NCI-H2171 treated with DMSO at 0.1 percent for 48 hours (cell line): Measurements from ENCODE around the gene PRRT1B.

ENCODE experiments used
- DNase-seq: peaks from one replicate; lab custom pipeline; 2025; lab: John Stamatoyannopoulos, UW

Gene PRRT1B

GRCh38 chr9:131580358-131580757 lies 35.0 kb downstream of the PRRT1B start:
- no peak for DNase-seq

GRCh38 chr9:131582056-131582455 lies 36.7 kb downstream of the PRRT1B start:
- DNase-seq = no peak

GRCh38 chr9:131582466-131583336 lies 37.4 kb downstream of the PRRT1B start:
- no peak for DNase-seq

- no peak for DNase-seq
Observed at GRCh38 chr9:131583337-131583645, 38.0 kb downstream of the PRRT1B start.

GRCh38 chr9:131583836-131584555 lies 38.7 kb downstream of the PRRT1B start:
- no peak for DNase-seq

- no peak for DNase-seq
Observed at GRCh38 chr9:131584858-131585257, 39.5 kb downstream of the PRRT1B start.

- DNase-seq = no peak
Observed at GRCh38 chr9:131585375-131585774, 40.1 kb downstream of the PRRT1B start.

GRCh38 chr9:131587331-131587730 lies 42.0 kb downstream of the PRRT1B start:
- DNase-seq = no peak

- no peak for DNase-seq
Observed at GRCh38 chr9:131587906-131588305, 42.6 kb downstream of the PRRT1B start.

- no peak for DNase-seq
Observed at GRCh38 chr9:131588396-131588795, 43.1 kb downstream of the PRRT1B start.

- DNase-seq = no peak
Observed at GRCh38 chr9:131589124-131589711, 43.9 kb downstream of the PRRT1B start.

GRCh38 chr9:131589993-131590392 lies 44.7 kb downstream of the PRRT1B start:
- no peak for DNase-seq

GRCh38 chr9:131590449-131590848 lies 45.1 kb downstream of the PRRT1B start:
- no peak for DNase-seq

GRCh38 chr9:131590907-131591844 lies 45.9 kb downstream of the PRRT1B start:
- DNase-seq = peak; percentile 68

- DNase-seq = no peak
Observed at GRCh38 chr9:131591845-131592208, 46.5 kb downstream of the PRRT1B start.

- DNase-seq = no peak
Observed at GRCh38 chr9:131593091-131593820, 47.9 kb downstream of the PRRT1B start.

- DNase-seq = no peak
Observed at GRCh38 chr9:131593936-131594665, 48.8 kb downstream of the PRRT1B start.

- DNase-seq = no peak
Observed at GRCh38 chr9:131594906-131595665, 49.8 kb downstream of the PRRT1B start.

- DNase-seq = no peak
Observed at GRCh38 chr9:131595696-131596429, 50.5 kb downstream of the PRRT1B start.
